Uterine smooth muscle cell (primary cell): Measurements from ENCODE around the gene IQGAP3. TPM values are rescaled to one million over a fixed set of nuclear protein-coding genes. Genes with fewer than 3 reads are reported as not detected.

Experiments
- total RNA-seq: library from RNA; depleted of rRNA; stranded (reverse); fragments of >200 nt; gene quantifications from 2 replicates; pipeline ENCODE4 v1.2.3, GENCODE V29; 2014

The IQGAP3 gene, protein sequence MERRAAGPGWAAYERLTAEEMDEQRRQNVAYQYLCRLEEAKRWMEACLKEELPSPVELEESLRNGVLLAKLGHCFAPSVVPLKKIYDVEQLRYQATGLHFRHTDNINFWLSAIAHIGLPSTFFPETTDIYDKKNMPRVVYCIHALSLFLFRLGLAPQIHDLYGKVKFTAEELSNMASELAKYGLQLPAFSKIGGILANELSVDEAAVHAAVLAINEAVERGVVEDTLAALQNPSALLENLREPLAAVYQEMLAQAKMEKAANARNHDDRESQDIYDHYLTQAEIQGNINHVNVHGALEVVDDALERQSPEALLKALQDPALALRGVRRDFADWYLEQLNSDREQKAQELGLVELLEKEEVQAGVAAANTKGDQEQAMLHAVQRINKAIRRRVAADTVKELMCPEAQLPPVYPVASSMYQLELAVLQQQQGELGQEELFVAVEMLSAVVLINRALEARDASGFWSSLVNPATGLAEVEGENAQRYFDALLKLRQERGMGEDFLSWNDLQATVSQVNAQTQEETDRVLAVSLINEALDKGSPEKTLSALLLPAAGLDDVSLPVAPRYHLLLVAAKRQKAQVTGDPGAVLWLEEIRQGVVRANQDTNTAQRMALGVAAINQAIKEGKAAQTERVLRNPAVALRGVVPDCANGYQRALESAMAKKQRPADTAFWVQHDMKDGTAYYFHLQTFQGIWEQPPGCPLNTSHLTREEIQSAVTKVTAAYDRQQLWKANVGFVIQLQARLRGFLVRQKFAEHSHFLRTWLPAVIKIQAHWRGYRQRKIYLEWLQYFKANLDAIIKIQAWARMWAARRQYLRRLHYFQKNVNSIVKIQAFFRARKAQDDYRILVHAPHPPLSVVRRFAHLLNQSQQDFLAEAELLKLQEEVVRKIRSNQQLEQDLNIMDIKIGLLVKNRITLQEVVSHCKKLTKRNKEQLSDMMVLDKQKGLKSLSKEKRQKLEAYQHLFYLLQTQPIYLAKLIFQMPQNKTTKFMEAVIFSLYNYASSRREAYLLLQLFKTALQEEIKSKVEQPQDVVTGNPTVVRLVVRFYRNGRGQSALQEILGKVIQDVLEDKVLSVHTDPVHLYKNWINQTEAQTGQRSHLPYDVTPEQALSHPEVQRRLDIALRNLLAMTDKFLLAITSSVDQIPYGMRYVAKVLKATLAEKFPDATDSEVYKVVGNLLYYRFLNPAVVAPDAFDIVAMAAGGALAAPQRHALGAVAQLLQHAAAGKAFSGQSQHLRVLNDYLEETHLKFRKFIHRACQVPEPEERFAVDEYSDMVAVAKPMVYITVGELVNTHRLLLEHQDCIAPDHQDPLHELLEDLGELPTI (N-terminal part only)
- total RNA-seq, result 27.6 and 83.3 TPM in 2 replicates

DNA sequence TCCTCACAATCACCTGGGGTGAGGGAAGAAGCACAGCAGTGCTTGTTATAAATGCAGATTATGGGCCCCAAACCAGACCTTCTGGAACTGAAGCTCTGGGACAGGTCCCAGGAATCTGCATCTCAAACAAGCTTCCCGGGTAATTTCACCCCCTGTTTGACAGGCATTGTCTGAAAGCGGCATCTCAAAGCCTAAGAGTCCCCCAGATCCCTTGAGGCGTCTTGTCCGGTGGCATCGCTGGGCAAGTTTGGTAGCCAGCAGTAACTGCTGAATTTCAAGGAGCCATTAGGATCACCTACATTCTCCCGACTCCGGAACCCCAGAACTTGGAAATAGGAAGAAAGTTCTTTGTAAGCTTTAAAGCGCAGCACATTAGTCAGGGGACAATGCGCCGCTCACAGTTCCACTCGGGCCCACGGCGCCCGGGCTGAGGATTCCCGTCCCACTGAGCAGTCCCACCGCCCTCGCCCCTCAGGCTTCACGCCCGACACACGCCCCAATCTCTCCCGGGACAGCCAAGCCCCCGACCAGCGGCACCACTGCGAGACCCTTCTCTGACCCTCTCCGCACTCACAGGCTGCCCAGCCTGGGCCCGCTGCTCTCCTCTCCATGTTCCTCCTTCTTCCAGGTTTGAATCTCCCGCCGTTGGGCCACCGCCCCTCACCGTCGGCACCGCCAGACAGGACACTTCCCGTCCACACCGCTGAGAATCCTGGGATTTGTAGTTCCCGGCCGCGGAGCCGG is at the start of gene IQGAP3:
IQGAP3 (minus strand) TSS at position 647 of the 744 bp plus-strand sequence; CDS start at position 611, 36 bp downstream.

DNA sequence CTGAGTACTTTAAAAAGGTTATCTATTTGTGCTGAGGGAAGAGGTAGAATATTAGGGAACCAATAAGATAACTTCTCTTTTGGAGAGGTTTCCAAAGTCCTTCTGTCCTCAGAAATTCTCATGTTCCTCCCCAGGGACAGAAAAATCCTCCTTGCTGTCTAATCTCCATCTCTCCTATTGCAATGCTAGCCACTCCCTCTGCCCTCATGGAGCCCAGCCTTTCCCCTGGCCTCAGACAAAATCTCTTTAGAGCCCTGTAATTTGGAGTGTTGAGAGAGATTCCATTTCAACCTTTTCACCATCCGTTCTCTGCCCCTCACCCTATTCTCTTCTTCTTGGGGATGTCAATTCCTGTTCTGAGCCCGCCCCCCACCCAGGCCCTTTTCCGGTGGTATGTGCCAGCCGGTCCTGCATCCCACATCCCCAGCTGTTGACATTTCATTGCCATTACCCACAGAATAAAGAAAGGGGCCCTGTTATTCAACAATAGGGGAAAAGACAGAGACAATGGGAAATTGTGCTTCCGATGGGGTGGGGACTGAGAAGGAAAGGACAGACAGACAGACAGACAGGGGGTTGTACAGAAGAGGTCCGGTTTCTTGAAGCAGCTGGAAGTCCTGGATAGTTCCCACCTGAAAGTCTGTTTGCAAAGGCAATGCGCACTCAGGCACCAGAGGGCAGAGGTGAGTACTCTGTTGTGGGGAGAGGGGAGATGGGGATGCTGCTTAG is 46.7 kb upstream of the IQGAP3 start, which contains the start of gene HAPLN2:
HAPLN2 (plus strand) TSS at position 563 of the 729 bp plus-strand sequence. CDS start 4,076 bp downstream, outside the sequence.

DNA sequence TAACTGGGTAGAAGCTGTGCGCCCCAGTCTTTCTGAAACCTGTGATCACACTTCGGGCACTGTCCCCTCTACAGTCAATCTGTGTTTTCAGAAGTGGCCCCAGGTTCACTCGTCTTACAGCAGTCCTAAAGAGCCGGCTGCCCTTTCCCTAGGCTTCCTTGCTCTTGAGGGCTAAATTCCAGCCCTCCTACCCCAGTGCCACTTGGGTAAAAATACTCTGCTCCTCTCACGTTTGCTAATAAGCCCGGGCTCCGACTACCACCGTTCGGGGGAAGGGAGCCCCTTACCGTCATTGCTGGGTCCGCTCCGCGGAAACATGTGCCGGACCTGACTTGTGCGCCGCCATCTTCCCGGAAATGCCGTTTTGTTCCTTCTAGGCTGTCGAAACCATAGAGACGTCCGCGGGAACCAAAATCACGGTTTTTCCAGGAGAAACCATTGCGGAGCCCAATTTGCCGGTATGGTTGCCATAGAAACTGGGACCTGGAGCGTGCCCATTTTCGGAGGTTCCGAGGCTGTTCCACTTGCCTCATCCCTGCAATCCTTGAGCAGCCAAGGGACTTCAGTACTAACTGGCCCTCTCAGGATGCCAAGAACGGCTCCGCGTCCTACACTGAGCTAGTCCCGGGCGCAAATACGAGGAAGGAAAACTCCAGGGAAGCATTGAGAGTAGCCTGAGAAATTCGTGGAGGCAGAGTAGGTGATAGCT is 28.9 kb upstream of the IQGAP3 start, which contains the start of gene GPATCH4:
GPATCH4 (minus strand) TSS at position 358 of the 709 bp plus-strand sequence.

DNA sequence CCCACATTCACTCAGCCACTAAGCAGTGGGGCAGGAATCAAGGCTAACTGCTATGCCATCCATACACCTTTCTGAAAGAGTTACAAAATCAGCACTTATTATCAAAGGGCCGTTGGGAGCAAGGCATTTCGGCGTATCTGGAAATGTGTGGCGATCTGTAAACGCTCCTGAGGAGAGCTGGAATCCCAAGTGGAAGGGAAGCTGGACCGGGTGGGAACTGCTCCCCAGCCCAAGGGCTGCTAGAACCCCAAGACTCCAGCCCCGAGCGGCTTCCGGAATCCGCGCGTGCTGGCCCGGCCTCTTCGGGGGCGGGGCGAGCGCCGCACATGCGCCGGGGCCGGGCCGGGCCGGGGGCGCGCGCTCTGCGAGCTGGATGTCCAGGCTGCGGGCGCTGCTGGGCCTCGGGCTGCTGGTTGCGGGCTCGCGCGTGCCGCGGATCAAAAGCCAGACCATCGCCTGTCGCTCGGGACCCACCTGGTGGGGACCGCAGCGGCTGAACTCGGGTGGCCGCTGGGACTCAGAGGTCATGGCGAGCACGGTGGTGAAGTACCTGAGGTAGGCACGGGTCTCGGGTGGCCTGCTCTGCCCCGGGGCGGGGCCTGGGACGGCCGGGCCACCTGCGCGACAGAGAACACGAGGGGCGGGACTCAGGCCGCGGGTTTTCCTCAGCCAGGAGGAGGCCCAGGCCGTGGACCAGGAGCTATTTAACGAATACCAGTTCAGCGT is 19.2 kb upstream of the IQGAP3 start, which contains the start of gene NAXE:
NAXE (plus strand) TSS at position 345 of the 726 bp plus-strand sequence; CDS start at position 374, 29 bp downstream.

DNA sequence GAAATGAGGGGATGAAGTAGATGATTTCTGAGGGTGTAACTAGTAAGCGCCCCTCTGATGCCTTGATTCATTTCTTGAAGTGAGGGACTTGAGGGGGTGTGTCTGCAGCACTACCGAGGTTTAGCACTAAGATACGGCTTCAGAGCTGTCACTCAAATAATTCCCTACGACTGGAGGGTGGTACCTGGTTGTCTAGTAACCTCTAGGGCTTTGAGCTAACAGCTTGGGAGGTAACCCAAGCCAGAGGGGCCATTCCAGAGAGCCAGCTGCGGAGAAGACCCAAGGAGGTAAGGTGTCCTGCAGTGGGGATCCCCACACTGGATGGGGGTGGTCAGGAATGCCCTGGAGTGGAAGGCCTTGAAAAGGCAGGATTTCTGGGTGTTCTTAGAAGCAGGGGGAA is 7.1 kb upstream of the IQGAP3 start, which contains the start of gene TTC24:
TTC24 (plus strand) TSS at position 252 of the 400 bp plus-strand sequence. CDS start 1,642 bp downstream, outside the sequence.

DNA sequence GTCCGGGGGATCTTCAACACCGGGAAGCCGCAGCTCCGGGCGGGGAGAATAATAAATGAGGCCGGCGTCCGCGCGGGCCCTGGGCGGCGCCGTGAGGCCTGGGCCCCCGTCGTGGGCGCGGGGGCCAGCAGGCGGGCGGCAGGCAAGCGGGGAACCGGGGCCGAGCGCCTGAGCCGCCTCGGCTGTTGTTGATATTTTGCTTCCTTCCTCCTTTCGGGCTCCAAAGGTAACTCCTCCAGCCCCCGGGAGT is 71.9 kb downstream of the IQGAP3 start, which contains the start of gene MEF2D:
MEF2D (minus strand) TSS at position 233 of the 250 bp plus-strand sequence. CDS start 17,483 bp downstream, outside the sequence.

Other genes starting within 250 kb of the IQGAP3 start
- 385 and 599 TPM in 2 replicates for gene CCT3, start 234.3 kb downstream of the IQGAP3 start, total RNA-seq
- not detected in 2 replicates for gene TSACC, start 234.0 kb downstream of the IQGAP3 start, total RNA-seq
- not detected in 2 replicates for gene RHBG, start 203.4 kb downstream of the IQGAP3 start, total RNA-seq
- gene MEF2D, start 71.8 kb downstream of the IQGAP3 start, total RNA-seq, result 6.9 and 7.7 TPM in 2 replicates
- not detected in 2 replicates for gene TTC24, start 7.2 kb upstream of the IQGAP3 start, total RNA-seq
- gene NAXE, start 19.2 kb upstream of the IQGAP3 start, total RNA-seq, result 80.1 and 83.0 TPM in 2 replicates
- gene GPATCH4, start 28.9 kb upstream of the IQGAP3 start, total RNA-seq, result 14.6 and 34.1 TPM in 2 replicates
- gene HAPLN2, start 46.9 kb upstream of the IQGAP3 start, total RNA-seq, result not detected in 2 replicates
- gene BCAN, start 69.6 kb upstream of the IQGAP3 start, total RNA-seq, result 0.11 TPM in 1 of 2 replicates, not detected in the other
- 32.2 and 68.6 TPM in 2 replicates for gene NES, start 104.8 kb upstream of the IQGAP3 start, total RNA-seq
- 17.0 and 21.5 TPM in 2 replicates for gene CRABP2, start 133.0 kb upstream of the IQGAP3 start, total RNA-seq
- gene METTL25B, start 155.9 kb upstream of the IQGAP3 start, total RNA-seq, result 6.6 and 12.0 TPM in 2 replicates
- gene ISG20L2, start 156.2 kb upstream of the IQGAP3 start, total RNA-seq, result 5.0 and 5.5 TPM in 2 replicates
- gene MRPL24, start 168.5 kb upstream of the IQGAP3 start, total RNA-seq, result 49.0 and 50.9 TPM in 2 replicates
- 121 and 180 TPM in 2 replicates for gene HDGF, start 179.1 kb upstream of the IQGAP3 start, total RNA-seq
- gene PRCC, start 195.0 kb upstream of the IQGAP3 start, total RNA-seq, result 11.1 and 11.2 TPM in 2 replicates
- 0.25 TPM in 1 of 2 replicates, not detected in the other for gene SH2D2A, start 244.3 kb upstream of the IQGAP3 start, total RNA-seq